HG02885 (cell line): Measurements from ENCODE around the gene ABLIM1.
A peak's percentile ranks its signal among the peaks of the same experiment; 100 is the strongest.

Experiments
- ATAC-seq: cut with Tn5 transposase; IDR thresholded peaks from one replicate; pipeline ENCODE4 v1.9.1; 2021; ENCODE audit warnings: mild to moderate bottlenecking; ENCODE audit not compliant: unreplicated experiment, poor library complexity

Gene ABLIM1

GRCh38 chr10:114477285-114477684, 180.8 kb downstream of the ABLIM1 start:
- no peak for ATAC-seq

GRCh38 chr10:114474989-114475388, 183.1 kb downstream of the ABLIM1 start:
- no peak for ATAC-seq

- no peak for ATAC-seq
Observed at GRCh38 chr10:114473776-114474175, 184.3 kb downstream of the ABLIM1 start.

DNA sequence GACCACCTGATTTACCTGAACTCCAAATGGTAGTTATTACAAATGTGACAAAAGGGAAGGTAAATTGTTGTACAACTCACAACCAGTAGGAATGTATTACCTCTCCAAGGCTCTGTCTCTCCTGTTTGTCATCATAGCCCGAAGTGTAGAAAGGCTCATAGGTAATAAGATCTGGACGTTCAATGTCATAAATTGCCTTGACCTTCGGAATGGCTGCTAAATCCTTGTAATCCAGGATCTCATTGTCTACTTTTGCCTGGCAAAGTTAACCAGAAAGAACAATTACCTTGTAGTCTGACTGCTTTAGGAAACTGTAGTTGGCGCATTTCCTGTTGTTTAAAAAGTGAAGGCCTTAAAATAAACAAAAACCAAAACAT, 185.2 kb downstream of the ABLIM1 start:
- ATAC-seq, result no peak

DNA sequence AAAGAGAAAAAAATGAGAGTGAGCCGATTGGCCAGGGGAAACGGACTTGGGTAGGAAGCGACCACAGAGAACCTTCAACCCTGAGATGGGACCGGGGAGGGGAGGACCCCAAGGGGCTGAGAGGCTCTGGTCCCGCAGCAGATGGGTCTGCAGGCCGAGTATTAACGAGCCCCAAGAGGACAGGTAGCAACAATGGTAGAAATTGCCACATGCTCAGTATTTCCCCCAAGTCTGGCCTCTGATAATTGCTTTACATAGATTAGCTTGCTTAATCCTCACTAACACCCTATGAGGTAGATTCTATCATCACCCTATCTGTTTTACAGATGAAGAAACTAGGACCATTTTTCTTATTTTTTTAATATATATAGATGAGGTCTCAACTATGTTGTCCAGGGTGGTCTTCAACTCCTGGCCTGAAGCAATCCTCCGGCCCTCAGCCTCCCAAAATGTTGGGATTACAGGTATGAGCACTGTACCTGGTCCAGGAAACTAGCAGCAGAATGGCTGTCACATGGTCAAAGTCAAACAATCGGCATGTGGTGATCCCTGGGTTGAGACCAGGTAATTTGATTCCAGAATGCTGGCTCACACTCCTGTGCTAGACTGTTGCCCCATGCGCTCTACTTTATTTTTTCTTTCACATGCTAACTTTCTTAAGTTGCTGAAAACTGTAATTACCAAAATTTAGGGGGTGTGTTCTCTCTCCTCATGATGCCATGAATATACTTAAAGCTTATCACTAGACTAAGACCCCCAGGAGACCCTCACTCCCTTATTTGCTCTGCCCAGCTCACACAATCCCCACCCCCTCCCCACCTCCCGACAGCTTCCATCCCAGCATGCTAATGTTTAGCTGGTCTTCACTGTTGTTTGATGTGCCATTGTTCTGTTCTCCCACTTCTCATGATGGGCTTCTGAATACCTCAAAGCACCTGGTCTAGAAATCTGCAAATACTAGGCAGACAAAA, 185.9 kb downstream of the ABLIM1 start:
- ATAC-seq, result no peak

GRCh38 chr10:114470956-114471905, 186.8 kb downstream of the ABLIM1 start:
- ATAC-seq, result peak; percentile 95

GRCh38 chr10:114470361-114470760, 187.7 kb downstream of the ABLIM1 start:
- ATAC-seq, result no peak

DNA sequence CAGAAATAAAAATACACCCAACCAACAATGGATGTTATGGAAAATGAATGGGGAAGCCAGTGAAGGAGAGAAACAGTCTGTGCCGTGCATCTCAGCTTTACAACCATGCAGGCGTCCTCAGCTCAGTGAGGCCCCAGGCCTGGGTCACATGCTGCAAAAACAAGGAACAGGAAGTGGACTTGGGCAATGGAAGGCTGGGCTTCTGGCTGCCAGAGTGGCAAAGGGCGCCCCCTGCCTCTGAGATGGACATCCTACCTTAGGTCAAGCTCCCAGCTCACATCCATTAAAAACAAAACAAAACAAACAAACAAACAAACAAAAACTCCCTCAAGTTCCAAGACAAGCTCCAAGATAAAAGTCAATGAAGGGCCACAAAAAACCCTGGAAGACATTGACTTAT, 199.1 kb downstream of the ABLIM1 start:
- peak; percentile 66 for ATAC-seq

GRCh38 chr10:114458216-114458920, 199.7 kb downstream of the ABLIM1 start:
- ATAC-seq, result no peak

- ATAC-seq, result no peak
Observed at GRCh38 chr10:114453576-114453975, 204.5 kb downstream of the ABLIM1 start.

DNA sequence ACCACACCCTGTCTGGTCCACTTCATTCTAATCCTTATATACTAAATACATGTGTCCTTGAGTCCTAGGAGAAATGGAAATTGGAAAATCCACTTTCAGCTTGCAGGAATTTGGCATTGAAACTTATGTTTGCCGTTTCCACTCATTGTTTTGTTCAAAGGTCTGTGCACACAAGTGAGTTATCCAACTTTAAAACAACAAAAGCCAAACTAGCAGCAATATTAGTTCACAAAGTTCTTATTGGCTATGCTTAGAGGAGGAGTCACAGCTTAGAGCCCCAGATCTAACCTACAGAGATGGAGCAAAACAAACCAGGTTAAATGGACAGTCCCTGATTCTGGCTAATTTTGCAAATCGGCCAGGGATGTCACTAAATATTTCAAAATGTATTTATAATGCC, 209.2 kb downstream of the ABLIM1 start:
- ATAC-seq, result no peak

DNA sequence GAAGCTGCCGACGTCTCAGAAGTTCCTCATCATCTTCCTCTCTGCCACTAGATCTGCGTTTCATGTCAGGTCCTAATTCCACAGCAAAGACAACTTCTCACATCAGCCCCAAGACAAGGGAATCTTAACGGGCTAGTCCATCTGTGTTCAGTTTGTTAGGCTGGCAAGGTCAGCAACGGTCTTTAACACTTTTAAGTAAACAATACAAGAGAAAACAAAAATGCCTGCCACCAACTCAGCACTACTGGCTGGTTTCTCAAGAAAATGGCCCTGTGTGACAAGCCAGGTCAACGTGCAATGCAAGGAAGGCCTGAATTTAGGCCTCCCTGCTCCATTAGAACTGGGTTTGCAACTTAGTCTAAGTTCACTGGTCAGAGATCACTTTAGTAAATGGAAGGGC, 212.7 kb downstream of the ABLIM1 start:
- no peak for ATAC-seq

DNA sequence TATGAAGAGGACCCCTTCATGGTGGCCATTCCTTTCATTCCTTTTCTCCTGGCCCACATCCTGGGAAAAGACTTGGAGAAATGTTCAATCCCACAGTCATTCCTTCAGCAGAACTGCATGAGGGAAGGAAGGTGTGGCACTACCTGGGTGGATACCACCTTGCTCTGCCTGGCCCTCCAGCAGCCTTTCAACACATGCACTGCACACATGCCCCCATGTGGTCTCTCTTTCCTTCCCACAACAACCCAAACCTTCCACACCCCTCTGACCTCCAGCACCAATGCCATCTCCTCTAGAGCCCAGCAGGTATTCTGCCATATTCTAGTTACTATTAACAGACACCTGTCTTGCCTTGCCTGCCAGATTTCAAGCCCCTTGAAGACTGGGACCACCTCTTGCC, 213.3 kb downstream of the ABLIM1 start:
- no peak for ATAC-seq

GRCh38 chr10:114442091-114442630, 215.9 kb downstream of the ABLIM1 start:
- no peak for ATAC-seq

DNA sequence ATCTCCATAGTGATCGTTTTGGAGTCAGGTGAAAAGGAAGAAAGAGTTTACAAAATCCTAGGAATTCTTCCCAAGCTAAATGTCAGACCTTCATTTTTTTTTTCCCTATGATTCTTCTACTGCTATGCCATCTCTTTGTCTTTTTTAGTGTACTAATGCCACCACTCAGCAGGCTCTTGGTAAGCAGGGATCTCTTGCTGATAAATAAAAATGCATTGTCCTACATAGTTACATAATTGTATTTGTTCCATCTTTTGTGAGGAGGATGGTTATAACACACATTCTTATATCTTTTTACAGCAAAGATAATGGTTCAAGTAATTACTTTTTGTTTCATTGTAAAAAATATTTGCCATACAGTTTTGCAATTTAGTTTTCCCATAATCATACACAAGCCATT, 217.0 kb downstream of the ABLIM1 start:
- ATAC-seq, result no peak

GRCh38 chr10:114437473-114438292, 220.4 kb downstream of the ABLIM1 start:
- no peak for ATAC-seq

GRCh38 chr10:114436941-114437340, 221.1 kb downstream of the ABLIM1 start:
- ATAC-seq, result no peak

GRCh38 chr10:114432566-114433093, 225.4 kb downstream of the ABLIM1 start:
- no peak for ATAC-seq
